HG03457 (cell line): ENCODE data around the gene RASD1.

ENCODE experiments used
- ATAC-seq: cut with Tn5 transposase; IDR thresholded peaks from one replicate; pipeline ENCODE4 v1.9.1; 2021; ENCODE audit warnings: moderate number of reproducible peaks; ENCODE audit not compliant: unreplicated experiment

Gene RASD1

DNA sequence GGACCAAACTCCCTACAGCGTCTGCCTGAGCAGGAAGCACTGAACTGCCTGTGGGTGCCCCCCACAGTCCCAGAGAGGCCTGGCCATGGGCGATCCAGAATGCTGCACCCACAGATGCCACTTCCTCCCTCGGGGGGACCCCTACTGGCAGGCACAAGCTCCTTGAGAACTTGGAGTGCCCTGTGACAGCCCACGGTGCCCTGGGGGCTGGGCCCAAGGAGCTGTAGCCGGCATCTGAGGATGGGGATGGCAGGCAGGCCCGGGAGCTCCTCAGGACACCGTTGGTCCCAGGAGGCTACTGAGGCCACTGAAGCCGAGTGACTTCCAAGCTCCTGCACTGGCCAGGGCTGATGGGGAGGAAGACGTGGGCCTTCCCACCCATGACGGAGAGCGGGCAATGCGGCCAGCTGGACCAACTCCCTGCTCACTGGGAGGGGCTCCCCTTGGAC, 15.1 kb upstream of the RASD1 start:
- no peak for ATAC-seq

DNA sequence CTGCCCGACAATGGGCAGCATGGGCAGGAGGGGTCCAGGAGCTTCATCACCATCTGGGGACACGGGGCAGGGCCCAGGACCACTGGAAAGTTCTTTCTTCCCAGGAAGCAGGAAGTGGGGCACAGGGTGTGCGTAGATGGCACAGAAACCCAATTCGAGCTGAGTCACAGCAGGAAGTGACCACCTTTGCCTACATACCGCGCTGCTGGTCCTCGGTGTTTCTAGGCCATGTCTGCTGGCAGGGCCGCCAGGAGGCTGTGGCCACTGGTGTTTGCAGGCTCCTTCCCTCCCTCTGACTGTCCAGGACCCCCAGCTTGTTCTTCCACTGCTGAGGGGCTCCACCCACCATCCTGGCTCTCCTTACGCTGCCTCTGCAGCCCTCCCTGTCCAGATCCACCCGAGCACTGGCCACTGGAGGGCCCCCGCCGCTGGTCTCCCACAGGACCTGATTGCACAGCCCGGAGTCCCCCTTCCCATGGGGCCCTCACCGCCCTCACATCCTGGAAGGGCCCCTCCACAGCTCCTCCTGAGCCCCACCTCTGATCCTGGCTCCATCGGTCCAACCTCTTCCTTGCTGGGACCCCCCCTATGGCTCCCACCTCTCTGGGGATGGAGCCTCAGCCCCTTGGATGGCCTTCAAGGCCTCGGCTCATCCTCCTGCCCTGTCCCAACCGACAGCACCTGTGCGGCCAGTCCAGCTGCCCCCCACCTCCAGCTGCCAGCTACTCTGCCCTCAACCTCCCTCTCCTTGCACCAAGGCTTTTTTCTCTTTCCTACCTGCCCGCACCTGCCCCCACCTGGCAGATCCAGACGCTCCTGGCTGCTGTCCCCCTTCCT, 14.5 kb upstream of the RASD1 start:
- ATAC-seq: no peak

- no peak for ATAC-seq
Observed at GRCh38 chr17:17509601-17510425, 13.6 kb upstream of the RASD1 start.

DNA sequence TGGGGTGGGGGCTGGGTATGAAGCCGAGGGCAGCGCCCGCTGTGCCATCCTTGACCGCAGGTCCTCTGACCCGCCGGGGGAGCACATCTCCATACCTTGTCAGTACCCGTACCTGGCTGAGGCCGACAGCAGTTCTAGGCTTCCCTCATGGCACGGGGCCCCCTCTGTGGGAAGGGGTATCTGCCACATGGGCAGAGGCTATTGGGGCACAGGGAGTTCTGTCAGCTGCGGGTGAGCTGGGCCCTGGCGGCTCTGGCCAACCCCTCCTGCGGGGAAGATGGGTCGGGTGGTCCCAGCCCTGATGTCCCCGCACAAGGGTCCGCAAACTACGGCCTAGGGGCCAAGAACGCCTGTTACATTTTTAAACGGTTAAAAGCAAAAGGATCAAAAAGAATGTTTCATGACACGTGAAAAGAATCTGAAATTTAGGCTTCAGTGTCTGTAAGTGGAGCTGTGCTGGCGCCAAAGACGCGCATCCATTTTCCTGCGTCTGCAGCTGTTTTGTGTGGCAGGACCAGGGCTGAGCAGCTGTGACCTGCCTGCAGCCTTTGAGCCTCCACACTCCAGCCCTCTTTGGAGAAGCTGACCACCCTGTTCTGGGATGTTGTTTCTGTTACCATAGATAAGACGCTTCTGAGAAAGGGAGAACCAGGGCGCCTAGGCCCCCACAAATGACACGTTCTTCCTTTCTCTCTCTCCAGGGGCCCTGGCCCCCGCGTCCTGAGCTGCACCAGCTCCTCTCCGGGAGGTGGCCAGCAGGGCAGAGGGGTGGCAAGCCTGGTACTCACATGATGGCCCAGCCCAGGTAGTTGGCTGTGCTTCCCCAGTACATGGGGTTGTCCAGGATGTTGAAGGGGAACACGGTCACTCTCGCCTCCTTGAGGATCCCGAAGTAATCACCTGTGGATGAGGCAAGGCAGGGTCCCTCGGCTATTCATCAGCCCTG, 12.7 kb upstream of the RASD1 start:
- no peak for ATAC-seq

DNA sequence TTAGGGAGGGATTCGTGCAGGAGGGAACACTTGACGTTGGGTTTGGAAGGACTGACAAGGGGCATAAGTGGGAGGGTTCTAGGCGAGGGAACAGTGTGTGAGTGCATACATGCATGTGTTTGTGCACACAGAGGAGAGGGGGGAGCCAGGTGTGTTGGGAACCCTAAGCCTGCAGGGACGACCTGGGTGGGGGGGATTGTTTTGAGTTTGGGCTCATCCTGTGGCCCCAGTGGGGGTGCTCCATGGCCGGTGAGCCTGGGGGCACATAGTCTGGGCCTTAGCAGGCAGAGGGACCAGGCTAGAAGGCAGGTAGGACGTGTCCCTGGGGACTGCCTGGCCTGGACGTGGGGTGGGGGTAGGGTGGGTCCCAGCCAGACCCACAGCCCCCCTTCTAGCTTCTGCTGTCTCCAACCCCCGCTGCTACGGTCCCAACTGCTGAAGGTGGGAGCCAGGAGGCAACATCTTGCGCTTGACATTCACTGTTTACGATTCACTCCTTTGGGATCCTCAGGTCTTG, 11.9 kb upstream of the RASD1 start:
- ATAC-seq: no peak

- no peak for ATAC-seq
Observed at GRCh38 chr17:17507465-17508011, 11.3 kb upstream of the RASD1 start.

- ATAC-seq: no peak
Observed at GRCh38 chr17:17506893-17507464, 10.8 kb upstream of the RASD1 start.

- no peak for ATAC-seq
Observed at GRCh38 chr17:17506181-17506741, 10.1 kb upstream of the RASD1 start.

- ATAC-seq: no peak
Observed at GRCh38 chr17:17505610-17506171, 9.5 kb upstream of the RASD1 start.

- no peak for ATAC-seq
Observed at GRCh38 chr17:17505151-17505550, 9.0 kb upstream of the RASD1 start.

- ATAC-seq: no peak
Observed at GRCh38 chr17:17504341-17505140, 8.3 kb upstream of the RASD1 start.

DNA sequence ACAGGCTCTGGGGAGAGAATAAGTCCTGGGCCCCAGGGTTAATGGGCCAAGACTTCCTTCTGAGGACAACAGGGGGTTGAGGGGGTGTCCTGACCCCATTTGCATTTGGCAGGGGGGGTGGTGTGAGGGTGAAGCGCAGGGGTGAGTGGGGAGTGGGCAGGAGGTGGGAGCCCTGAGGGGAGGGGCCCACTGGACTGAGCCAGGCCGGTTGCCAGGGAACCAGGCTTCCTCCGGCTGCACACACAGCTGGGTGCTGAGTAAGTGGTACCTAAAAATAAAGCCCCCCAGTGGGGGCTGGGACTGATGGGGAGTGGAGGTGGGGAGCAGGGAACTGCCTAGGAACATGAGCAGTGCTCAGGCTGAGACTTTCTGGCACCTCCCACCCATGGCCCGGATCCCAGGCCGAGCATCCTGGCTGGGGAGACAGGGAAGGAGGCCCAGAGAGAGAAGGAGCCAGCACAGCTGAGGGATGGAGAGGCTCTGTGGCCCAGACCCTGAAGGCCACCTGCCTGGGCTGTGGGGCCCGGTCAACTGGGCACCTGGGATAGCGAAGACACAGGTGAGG, 7.5 kb upstream of the RASD1 start:
- no peak for ATAC-seq

GRCh38 chr17:17502741-17503565, 6.8 kb upstream of the RASD1 start:
- ATAC-seq: no peak

DNA sequence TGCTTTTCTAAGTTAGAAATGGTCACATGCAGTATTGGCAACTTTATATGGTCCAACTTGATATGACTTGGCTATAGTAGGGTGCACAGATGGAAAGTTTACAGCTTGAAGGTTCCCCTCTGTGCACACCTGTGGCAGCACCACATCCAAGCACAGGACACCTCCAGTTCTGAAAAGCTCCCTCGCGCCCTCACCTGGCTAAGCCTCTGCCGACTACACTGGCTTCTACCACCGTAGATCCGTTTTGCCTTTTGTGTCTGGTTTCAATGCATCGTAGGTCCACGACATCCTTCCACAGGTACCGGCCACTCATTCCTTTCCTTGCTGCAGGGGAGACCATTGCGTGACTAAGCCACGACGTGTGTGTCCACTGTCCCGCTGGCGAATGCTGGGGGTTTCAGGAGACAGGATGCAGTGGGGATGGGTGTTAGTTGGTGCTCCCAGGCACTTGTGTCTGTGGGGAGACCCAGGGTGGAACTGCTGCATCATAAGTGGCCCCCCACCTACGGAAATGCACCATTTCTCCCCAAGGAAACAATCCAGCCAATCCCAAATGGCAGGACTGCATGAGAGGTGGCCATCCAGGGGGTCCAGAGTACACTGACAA, 4.9 kb upstream of the RASD1 start:
- ATAC-seq: no peak

- no peak for ATAC-seq
Observed at GRCh38 chr17:17499402-17500145, 3.4 kb upstream of the RASD1 start.

DNA sequence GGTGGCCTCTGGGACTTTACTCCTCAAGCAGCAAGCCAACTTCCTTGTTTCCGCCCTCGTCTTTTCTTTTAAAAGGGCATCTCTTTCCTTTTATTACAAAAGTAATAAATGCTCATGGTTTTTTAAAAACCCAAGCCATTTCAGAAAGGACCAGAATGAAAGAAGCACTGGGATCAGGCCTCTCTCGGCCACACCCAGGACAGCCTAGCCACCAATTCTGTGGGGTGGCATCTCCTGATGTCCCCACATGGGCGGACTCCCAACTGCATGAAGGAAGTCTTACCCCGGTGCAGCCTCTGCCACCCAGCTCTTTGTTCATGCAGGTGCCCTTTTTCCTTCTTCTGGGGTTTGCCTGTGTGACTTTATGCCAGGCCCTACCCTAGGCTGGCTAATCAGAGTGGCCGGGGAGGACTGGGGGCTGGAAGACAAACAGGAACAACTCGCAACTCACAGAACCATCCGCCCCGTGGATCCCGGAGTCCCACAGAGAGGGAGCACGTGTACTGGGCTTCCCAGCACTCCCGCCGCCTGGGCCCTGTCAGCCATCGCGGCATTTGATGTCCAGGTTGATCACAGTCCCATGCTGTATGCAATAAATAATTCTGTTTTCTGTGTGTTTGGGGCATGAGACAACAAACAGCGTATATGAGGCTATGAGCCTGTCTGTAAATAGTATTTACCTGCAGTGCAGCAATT, 2.6 kb upstream of the RASD1 start:
- ATAC-seq: no peak
